ENCODE results near the gene NEK2.
A peak's percentile ranks its signal among the peaks of the same experiment; 100 is the strongest.

Gene NEK2

GRCh38 chr1:211614615-211615014 is 60.8 kb downstream of the NEK2 start:
- H3K4me3 ChIP-seq (ENCODE audit: low read depth, low read length) = no peak overlapping the region
- DNase-seq (ENCODE audit: low read depth) = no peak
- TF ChIP-seq, protein P1, sequence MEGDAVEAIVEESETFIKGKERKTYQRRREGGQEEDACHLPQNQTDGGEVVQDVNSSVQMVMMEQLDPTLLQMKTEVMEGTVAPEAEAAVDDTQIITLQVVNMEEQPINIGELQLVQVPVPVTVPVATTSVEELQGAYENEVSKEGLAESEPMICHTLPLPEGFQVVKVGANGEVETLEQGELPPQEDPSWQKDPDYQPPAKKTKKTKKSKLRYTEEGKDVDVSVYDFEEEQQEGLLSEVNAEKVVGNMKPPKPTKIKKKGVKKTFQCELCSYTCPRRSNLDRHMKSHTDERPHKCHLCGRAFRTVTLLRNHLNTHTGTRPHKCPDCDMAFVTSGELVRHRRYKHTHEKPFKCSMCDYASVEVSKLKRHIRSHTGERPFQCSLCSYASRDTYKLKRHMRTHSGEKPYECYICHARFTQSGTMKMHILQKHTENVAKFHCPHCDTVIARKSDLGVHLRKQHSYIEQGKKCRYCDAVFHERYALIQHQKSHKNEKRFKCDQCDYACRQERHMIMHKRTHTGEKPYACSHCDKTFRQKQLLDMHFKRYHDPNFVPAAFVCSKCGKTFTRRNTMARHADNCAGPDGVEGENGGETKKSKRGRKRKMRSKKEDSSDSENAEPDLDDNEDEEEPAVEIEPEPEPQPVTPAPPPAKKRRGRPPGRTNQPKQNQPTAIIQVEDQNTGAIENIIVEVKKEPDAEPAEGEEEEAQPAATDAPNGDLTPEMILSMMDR (IDR thresholded peaks at IDR 0.05; ENCODE audit: low read depth, low read length) = no peak
- TF ChIP-seq POLR2A (IDR thresholded peaks at IDR 0.05; ENCODE audit: extremely low read depth, insufficient read length) = no peak
- TF ChIP-seq, protein P2, sequence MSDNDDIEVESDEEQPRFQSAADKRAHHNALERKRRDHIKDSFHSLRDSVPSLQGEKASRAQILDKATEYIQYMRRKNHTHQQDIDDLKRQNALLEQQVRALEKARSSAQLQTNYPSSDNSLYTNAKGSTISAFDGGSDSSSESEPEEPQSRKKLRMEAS (IDR thresholded peaks at IDR 0.05; ENCODE audit: low read depth, low read length) = no peak
- TF ChIP-seq MYC (IDR thresholded peaks at IDR 0.05; ENCODE audit: low read depth, low read length) = no peak

DNA sequence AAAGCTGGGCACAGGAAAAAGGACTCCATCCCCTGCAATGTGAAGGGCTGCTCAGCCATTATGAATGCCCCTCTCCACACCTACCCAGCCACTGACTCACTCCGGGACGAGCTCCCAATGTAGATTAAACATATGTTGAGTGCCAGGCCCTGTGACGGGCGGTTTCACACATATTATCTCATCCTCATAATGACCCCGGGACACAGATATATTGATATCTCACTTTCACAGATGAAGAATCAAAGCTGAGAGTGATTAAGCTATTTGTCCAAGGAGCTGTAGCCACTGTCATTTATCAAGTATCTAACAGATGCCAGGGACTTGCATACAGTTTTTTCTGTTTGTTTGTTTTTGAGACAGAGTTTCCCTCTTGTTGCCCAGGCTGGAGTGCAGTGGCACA is 61.5 kb downstream of the NEK2 start:
- no peak overlapping the region for H3K4me3 ChIP-seq (ENCODE audit: low read depth, low read length)
- TF ChIP-seq, protein P2 (IDR thresholded peaks at IDR 0.05; ENCODE audit: low read depth, low read length) = no peak
- TF ChIP-seq, protein P1 (IDR thresholded peaks at IDR 0.05; ENCODE audit: low read depth, low read length) = no peak
- TF ChIP-seq POLR2A (IDR thresholded peaks at IDR 0.05; ENCODE audit: extremely low read depth, insufficient read length) (no peak), MYC (IDR thresholded peaks at IDR 0.05; ENCODE audit: low read depth, low read length) (no peak)
- DNase-seq (ENCODE audit: low read depth) = no peak

GRCh38 chr1:211613108-211613947 is 62.1 kb downstream of the NEK2 start:
- TF ChIP-seq MYC (IDR thresholded peaks at IDR 0.05; ENCODE audit: low read depth, low read length) (peak; percentile 45; the same call in 1 of the 2 replicates), POLR2A (IDR thresholded peaks at IDR 0.05; ENCODE audit: extremely low read depth, insufficient read length) (no peak)
- TF ChIP-seq, protein P2 (IDR thresholded peaks at IDR 0.05; ENCODE audit: low read depth, low read length) = peak; percentile 62
- TF ChIP-seq, protein P1 (IDR thresholded peaks at IDR 0.05; ENCODE audit: low read depth, low read length) = no peak
- H3K4me3 ChIP-seq (ENCODE audit: low read depth, low read length) = no peak overlapping the region
- peak; percentile 95 for DNase-seq (ENCODE audit: low read depth)

DNA sequence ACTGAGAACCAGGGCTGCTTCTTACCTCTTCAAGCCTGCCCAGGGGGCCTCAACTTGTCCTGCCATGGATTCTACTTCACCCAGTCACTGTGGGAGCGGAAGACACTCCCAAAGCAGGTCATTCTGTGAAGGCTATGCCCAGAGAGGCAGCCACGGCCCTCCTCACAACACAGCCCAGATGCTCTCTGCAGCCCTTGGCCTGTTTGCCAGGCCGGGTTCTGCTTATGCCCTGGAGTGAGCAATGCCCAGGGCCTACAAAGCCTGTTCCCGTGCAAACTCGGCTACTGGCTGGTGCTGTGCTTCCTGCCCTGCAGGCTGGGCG is 62.7 kb downstream of the NEK2 start:
- no peak overlapping the region for H3K4me3 ChIP-seq (ENCODE audit: low read depth, low read length)
- DNase-seq (ENCODE audit: low read depth) = no peak
- TF ChIP-seq, protein P2 (IDR thresholded peaks at IDR 0.05; ENCODE audit: low read depth, low read length) = no peak
- TF ChIP-seq, protein P1 (IDR thresholded peaks at IDR 0.05; ENCODE audit: low read depth, low read length) = no peak
- TF ChIP-seq POLR2A (IDR thresholded peaks at IDR 0.05; ENCODE audit: extremely low read depth, insufficient read length) (no peak), MYC (IDR thresholded peaks at IDR 0.05; ENCODE audit: low read depth, low read length) (no peak)
